HepG2 (cell line): ENCODE measurements around the gene BLOC1S1. TPM values are rescaled to one million over a fixed set of nuclear protein-coding genes. Genes with fewer than 3 reads are reported as not detected.

Experiments
- BRF2 ChIP-seq: sonication (generic); formaldehyde crosslinking; IDR thresholded peaks from 2 replicates; pipeline ENCODE4 v1.8.1; 2022; ENCODE audit warnings: mild to moderate bottlenecking, missing genetic modification reagents
- CREBL2 ChIP-seq: sonication (generic); formaldehyde crosslinking; IDR thresholded peaks from 2 replicates; pipeline ENCODE4 v1.8.1; 2023; ENCODE audit warnings: missing genetic modification reagents, mild to moderate bottlenecking, borderline replicate concordance
- ESRRA ChIP-seq: sonication (generic); formaldehyde crosslinking; IDR thresholded peaks from 2 replicates; pipeline ENCODE4 v1.5.1; 2020; ENCODE audit warnings: mild to moderate bottlenecking, low read depth, missing genetic modification reagents
- FOSL1 ChIP-seq: sonication (generic); formaldehyde crosslinking; IDR thresholded peaks from 2 replicates; pipeline ENCODE4 v1.9.0; 2021; ENCODE audit warnings: missing genetic modification reagents, borderline replicate concordance
- GABPB1 ChIP-seq: IDR thresholded peaks from 2 replicates; pipeline ENCODE4 v1.6.1; 2016; ENCODE audit warnings: mild to moderate bottlenecking, missing genetic modification reagents, moderate library complexity, missing compliant biosample characterization
- GRHL1 ChIP-seq: sonication (generic); formaldehyde crosslinking; conservative IDR thresholded peaks from 2 replicates; pipeline ENCODE4 v1.8.0; 2022; ENCODE audit warnings: missing genetic modification reagents
- HDAC1 ChIP-seq: sonication (generic); formaldehyde crosslinking; IDR thresholded peaks from 2 replicates; pipeline ENCODE4 v1.5.1; 2020; ENCODE audit warnings: mild to moderate bottlenecking, missing genetic modification reagents
- POGZ ChIP-seq: sonication (generic); formaldehyde crosslinking; IDR thresholded peaks from 2 replicates; pipeline ENCODE4 v1.4.0; 2020; ENCODE audit warnings: mild to moderate bottlenecking, missing genetic modification reagents
- PRPF4 ChIP-seq: fragments of 200-400 bp; formaldehyde crosslinking; IDR thresholded peaks from 2 replicates; pipeline ENCODE4 v1.6.1; 2016; ENCODE audit warnings: low read length, low read depth; ENCODE audit not compliant: poor library complexity, severe bottlenecking
- ZNF136 ChIP-seq: sonication (generic); formaldehyde crosslinking; IDR thresholded peaks from 2 replicates; pipeline ENCODE4 v1.8.1; 2022; ENCODE audit warnings: low read depth, mild to moderate bottlenecking, moderate library complexity, missing genetic modification reagents
- ZNF30 ChIP-seq: sonication (generic); formaldehyde crosslinking; IDR thresholded peaks from 2 replicates; pipeline ENCODE4 v1.5.0; 2020; ENCODE audit warnings: mild to moderate bottlenecking, missing genetic modification reagents
- ZNF44 ChIP-seq: sonication (generic); formaldehyde crosslinking; IDR thresholded peaks from 2 replicates; pipeline ENCODE4 v1.5.1; 2020; ENCODE audit warnings: mild to moderate bottlenecking, missing genetic modification reagents
- ZNF546 ChIP-seq: sonication (generic); formaldehyde crosslinking; conservative IDR thresholded peaks from 2 replicates; pipeline ENCODE4 v1.8.1; 2023; ENCODE audit warnings: mild to moderate bottlenecking, missing genetic modification reagents
- ZNF615 ChIP-seq: sonication (generic); formaldehyde crosslinking; IDR thresholded peaks from 2 replicates; pipeline ENCODE4 v1.5.0; 2020; ENCODE audit warnings: mild to moderate bottlenecking, missing genetic modification reagents, borderline replicate concordance
- ZNF720 ChIP-seq: sonication (generic); formaldehyde crosslinking; IDR thresholded peaks from 2 replicates; pipeline ENCODE4 v1.4.0; 2020; ENCODE audit warnings: missing genetic modification reagents
- ZNF800 ChIP-seq: sonication (generic); formaldehyde crosslinking; IDR thresholded peaks from 2 replicates; pipeline ENCODE4 v1.4.0; 2020; ENCODE audit warnings: missing genetic modification reagents
- ZSCAN31 ChIP-seq: sonication (generic); formaldehyde crosslinking; IDR thresholded peaks from 2 replicates; pipeline ENCODE4 v1.5.0; 2020; ENCODE audit warnings: low read depth, mild to moderate bottlenecking, missing genetic modification reagents
- polyA plus RNA-seq, 8 experiments: library from polyadenylated mRNA; depleted of rRNA in 3 of 8; stranded (reverse) in 7 of 8; unstranded in 1 of 8; fragments of >200 nt; fragmentation: Illumina TruSeq in 4 of 8; extraction: Trizol in 4 of 8; gene quantifications; 2 replicates each; pipeline versions ENCODE4 v1.2.1 to v1.2.3, GENCODE V29; 2011 to 2016; ENCODE audit warnings: low read depth in 4 of 8, missing spikeins in 1 of 8, mixed read lengths in 1 of 8; ENCODE audit not compliant: insufficient read depth in 1 of 8
- total RNA-seq, 5 experiments: library from RNA; depleted of rRNA; stranded (reverse); fragments of >200 nt; fragmentation: Illumina TruSeq; extraction: Trizol; gene quantifications; 2 replicates each; pipeline ENCODE4 v1.2.3, GENCODE V29; 2016; ENCODE audit warnings: low read depth in 1 of 5
- TF ChIP-seq, protein P1 (sequence below): sonication (generic); formaldehyde crosslinking; IDR thresholded peaks from 2 replicates; pipeline ENCODE4 v1.5.1; 2020; ENCODE audit warnings: missing genetic modification reagents, mild to moderate bottlenecking, borderline replicate concordance
- TF ChIP-seq, protein P2 (sequence below): IDR thresholded peaks from 2 replicates; pipeline ENCODE4 v1.6.1; 2018; ENCODE audit warnings: missing genetic modification reagents, mild to moderate bottlenecking, missing compliant biosample characterization
- TF ChIP-seq, protein P3 (sequence below): sonication (generic); formaldehyde crosslinking; IDR thresholded peaks from 2 replicates; pipeline ENCODE4 v1.5.0; 2020; ENCODE audit warnings: mild to moderate bottlenecking, missing genetic modification reagents, borderline replicate concordance

Gene BLOC1S1
- total and polyA plus RNA-seq, 2 of the 13 experiments (the other 11 are each of a cell fraction or from before 2014, with no cell fraction given), result 55.1 to 95.3 TPM

DNA sequence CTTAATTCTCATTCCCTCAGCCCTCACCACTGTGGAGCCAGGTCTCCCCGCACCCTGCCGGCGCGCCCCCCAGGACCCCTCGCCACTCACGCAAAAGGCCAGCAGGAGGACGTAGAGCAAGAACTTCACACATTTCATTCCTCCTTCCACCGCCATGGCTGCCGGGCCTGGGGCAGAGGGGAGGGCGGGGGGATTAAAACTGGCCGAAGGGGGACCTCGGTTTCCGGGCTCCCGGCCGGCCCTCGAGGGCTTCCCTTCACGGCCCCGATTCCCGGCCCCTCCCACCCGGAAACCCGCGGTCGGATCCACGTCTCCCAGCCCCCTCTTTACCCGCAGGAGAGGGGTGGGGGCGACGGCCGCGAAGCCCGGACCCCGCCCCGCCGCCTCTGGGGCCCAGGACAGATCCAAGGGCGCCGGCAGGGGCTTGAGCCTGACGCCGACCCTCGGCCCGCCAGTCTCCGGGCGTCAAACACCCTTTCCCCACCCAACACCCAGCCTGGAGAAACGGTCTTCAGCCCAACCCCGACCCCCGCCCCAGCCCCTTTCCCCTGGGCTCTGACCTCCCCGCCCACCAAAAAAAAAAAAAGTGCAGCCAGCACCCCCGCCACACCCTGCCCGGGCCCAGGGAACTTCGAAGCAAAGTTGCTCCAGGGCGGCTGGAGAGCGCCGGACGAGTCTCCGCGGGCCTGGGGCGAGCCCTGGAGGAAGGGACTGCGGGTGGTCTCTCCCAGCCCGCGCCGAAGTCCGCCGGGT lies 12.5 kb downstream of the BLOC1S1 start (continued):
- TF ChIP-seq HDAC1 (CRISPR knock-in tag) (0 out of 2 replicates have a peak, but pooled peaks have one; percentile 1), ESRRA (CRISPR knock-in tag) (no peak), ZNF546 (no peak), CREBL2 (CRISPR knock-in tag) (no peak), ZNF30 (no peak), ZNF720 (CRISPR knock-in tag) (no peak), GRHL1 (CRISPR knock-in tag) (no peak), PRPF4 (no peak), ZNF136 (CRISPR knock-in tag) (no peak), ZNF44 (no peak), GABPB1 (peak; percentile 67; the same call in 1 of the 2 replicates), ZNF615 (no peak), ZSCAN31 (CRISPR knock-in tag) (no peak), ZNF800 (no peak), POGZ (no peak), BRF2 (CRISPR knock-in tag) (no peak), FOSL1 (CRISPR knock-in tag) (no peak)
- TF ChIP-seq, protein P1, sequence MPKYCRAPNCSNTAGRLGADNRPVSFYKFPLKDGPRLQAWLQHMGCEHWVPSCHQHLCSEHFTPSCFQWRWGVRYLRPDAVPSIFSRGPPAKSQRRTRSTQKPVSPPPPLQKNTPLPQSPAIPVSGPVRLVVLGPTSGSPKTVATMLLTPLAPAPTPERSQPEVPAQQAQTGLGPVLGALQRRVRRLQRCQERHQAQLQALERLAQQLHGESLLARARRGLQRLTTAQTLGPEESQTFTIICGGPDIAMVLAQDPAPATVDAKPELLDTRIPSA, result 0 out of 2 replicates have a peak, but pooled peaks have one; percentile 10
- TF ChIP-seq, protein P2, sequence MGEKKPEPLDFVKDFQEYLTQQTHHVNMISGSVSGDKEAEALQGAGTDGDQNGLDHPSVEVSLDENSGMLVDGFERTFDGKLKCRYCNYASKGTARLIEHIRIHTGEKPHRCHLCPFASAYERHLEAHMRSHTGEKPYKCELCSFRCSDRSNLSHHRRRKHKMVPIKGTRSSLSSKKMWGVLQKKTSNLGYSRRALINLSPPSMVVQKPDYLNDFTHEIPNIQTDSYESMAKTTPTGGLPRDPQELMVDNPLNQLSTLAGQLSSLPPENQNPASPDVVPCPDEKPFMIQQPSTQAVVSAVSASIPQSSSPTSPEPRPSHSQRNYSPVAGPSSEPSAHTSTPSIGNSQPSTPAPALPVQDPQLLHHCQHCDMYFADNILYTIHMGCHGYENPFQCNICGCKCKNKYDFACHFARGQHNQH (CRISPR knock-in tag), result no peak
- TF ChIP-seq, protein P3, sequence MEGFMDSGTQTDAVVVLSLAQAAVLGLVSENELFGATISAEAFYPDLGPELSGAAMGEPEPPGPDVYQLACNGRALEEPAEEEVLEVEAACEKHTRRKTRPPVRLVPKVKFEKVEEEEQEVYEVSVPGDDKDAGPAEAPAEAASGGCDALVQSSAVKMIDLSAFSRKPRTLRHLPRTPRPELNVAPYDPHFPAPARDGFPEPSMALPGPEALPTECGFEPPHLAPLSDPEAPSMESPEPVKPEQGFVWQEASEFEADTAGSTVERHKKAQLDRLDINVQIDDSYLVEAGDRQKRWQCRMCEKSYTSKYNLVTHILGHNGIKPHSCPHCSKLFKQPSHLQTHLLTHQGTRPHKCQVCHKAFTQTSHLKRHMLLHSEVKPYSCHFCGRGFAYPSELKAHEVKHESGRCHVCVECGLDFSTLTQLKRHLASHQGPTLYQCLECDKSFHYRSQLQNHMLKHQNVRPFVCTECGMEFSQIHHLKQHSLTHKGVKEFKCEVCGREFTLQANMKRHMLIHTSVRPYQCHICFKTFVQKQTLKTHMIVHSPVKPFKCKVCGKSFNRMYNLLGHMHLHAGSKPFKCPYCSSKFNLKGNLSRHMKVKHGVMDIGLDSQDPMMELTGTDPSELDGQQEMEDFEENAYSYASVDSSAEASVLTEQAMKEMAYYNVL (CRISPR knock-in tag), result no peak
